A673 (cell line): ENCODE results near the gene FCHSD2. TPM values are rescaled to one million over a fixed set of nuclear protein-coding genes. Genes with fewer than 3 reads are reported as not detected.
A peak's percentile ranks its signal among the peaks of the same experiment; 100 is the strongest.

Source experiments
- BruUV-seq: library from RNA; stranded (reverse); fragments of 400-500 nt; replicated peaks from 2 replicates; lab custom pipeline; 2021; lab: Mats Ljungman, UMichigan
- CTCF ChIA-PET: fragments of 300-600 bp; sonication (Branson Sonifier 250); formaldehyde crosslinking; loops from one replicate; lab custom pipeline; 2022; ENCODE audit warnings: antibody characterized with exemption; lab: Charles Lee
- POLR2A ChIA-PET: fragments of 300-600 bp; sonication (Branson Sonifier 250); formaldehyde crosslinking; loops from one replicate; lab custom pipeline; 2022; ENCODE audit warnings: antibody characterized with exemption; ENCODE audit not compliant: low non-redundant PET; lab: Charles Lee
- DNase-seq: peaks from one replicate; pipeline ENCODE4 v3.0.0-alpha.2; 2015; ENCODE audit warnings: low spot score
- H3K27ac ChIP-seq: fragments of 200-600 bp; sonication (generic); 2 replicates; pipeline ENCODE4 v1.5.1; 2016; ENCODE audit warnings: mixed run types, low read depth, mild to moderate bottlenecking, mixed read lengths, antibody characterized with exemption, low read length; ENCODE audit not compliant: poor library complexity, severe bottlenecking
- H3K27me3 ChIP-seq: fragments of 200-600 bp; sonication (generic); replicated peaks from 2 replicates; pipeline ENCODE4 v1.6.1; 2017; ENCODE audit warnings: mixed run types, low read depth, mild to moderate bottlenecking, mixed read lengths, antibody characterized with exemption, low read length; ENCODE audit not compliant: insufficient read depth, poor library complexity
- H3K36me3 ChIP-seq: fragments of 200-600 bp; sonication (generic); 2 replicates; pipeline ENCODE4 v1.6.1; 2016; ENCODE audit warnings: mixed run types, mild to moderate bottlenecking, mixed read lengths, antibody characterized with exemption, low read length; ENCODE audit not compliant: insufficient read depth, poor library complexity, severe bottlenecking
- H3K4me1 ChIP-seq: fragments of 200-600 bp; sonication (generic); 2 replicates; pipeline ENCODE4 v1.6.1; 2017; ENCODE audit warnings: mixed run types, mild to moderate bottlenecking, mixed read lengths, antibody characterized with exemption, low read length; ENCODE audit not compliant: insufficient read depth, poor library complexity, severe bottlenecking
- H3K4me3 ChIP-seq: fragments of 200-600 bp; sonication (generic); 2 replicates; pipeline ENCODE4 v1.5.1; 2016; ENCODE audit warnings: low read depth, mixed run types, mild to moderate bottlenecking, mixed read lengths, low read length; ENCODE audit not compliant: poor library complexity, severe bottlenecking
- H3K9me3 ChIP-seq: fragments of 200-600 bp; sonication (generic); 2 replicates; pipeline ENCODE4 v1.6.1; 2016; ENCODE audit warnings: mixed run types, low read depth, mild to moderate bottlenecking, mixed read lengths, antibody characterized with exemption, low read length; ENCODE audit not compliant: poor library complexity, severe bottlenecking
- CTCF ChIP-seq: fragments of 300-800, 200-600 bp; sonication (generic); conservative IDR thresholded peaks from 2 replicates; pipeline ENCODE4 v1.5.1; 2017; ENCODE audit warnings: low read depth, mild to moderate bottlenecking, antibody characterized with exemption, low read length, moderate library complexity, mixed read lengths
- EZH2 ChIP-seq: fragments of 200-600 bp; sonication (generic); IDR thresholded peaks from 2 replicates; pipeline ENCODE4 v1.6.1; 2017; ENCODE audit warnings: borderline replicate concordance, low read depth, mild to moderate bottlenecking, mixed read lengths, antibody characterized with exemption, low read length; ENCODE audit not compliant: poor library complexity, severe bottlenecking
- intact Hi-C: fragments of 100-400 bp; cut with micrococcal nuclease; formaldehyde crosslinking; loops from one replicate; pipeline ENCODE4 v1.10.0; 2022; ENCODE audit not compliant: unreplicated experiment
- total RNA-seq: library from RNA; stranded (reverse); gene quantifications from 2 replicates; pipeline ENCODE4 v1.2.3, GENCODE V29; 2021

The FCHSD2 gene
- total RNA-seq, 1 experiment from 2014 or later, result 44.7 TPM

- ChIA-PET CTCF (no interaction called here), POLR2A (no interaction called here)
- no peak for TF ChIP-seq EZH2
- no peak for TF ChIP-seq CTCF
- no peak for DNase-seq
- Histone ChIP-seq H3K9me3 (no peaks in the 10 kb centered on the region), H3K4me1 (no peaks in the 10 kb centered on the region), H3K36me3 (no peaks in the 10 kb centered on the region), H3K4me3 (no peak overlapping the region), H3K27me3 (no peaks in the 10 kb centered on the region), H3K27ac (no peak overlapping the region)
- intact Hi-C loops, result no loop called here
- BruUV-seq, result no TSS peak
Observed at GRCh38 chr11:72899238-72899637, 242.9 kb downstream of the FCHSD2 start.

- no peak for DNase-seq
- TF ChIP-seq EZH2 (no peak), CTCF (no peak)
- ChIA-PET CTCF (no interaction called here), POLR2A (no interaction called here)
- Histone ChIP-seq H3K27me3 (no peaks in the 10 kb centered on the region), H3K9me3 (no peaks in the 10 kb centered on the region), H3K4me1 (no peaks in the 10 kb centered on the region), H3K36me3 (no peaks in the 10 kb centered on the region), H3K4me3 (no peak overlapping the region), H3K27ac (no peak overlapping the region)
- intact Hi-C loops, result no loop called here
- no TSS peak for BruUV-seq
Observed at GRCh38 chr11:72897506-72897905, 244.6 kb downstream of the FCHSD2 start.

- Histone ChIP-seq H3K4me3 (no peak overlapping the region), H3K27ac (no peak overlapping the region), H3K36me3 (no peaks in the 10 kb centered on the region), H3K9me3 (no peaks in the 10 kb centered on the region), H3K4me1 (no peaks in the 10 kb centered on the region), H3K27me3 (no peaks in the 10 kb centered on the region)
- CTCF ChIA-PET, result no interaction called here
- peak; percentile 11 for DNase-seq
- intact Hi-C loops, result no loop called here
- no TSS peak for BruUV-seq
- no peak for TF ChIP-seq EZH2
- TF ChIP-seq CTCF, result no peak
- POLR2A ChIA-PET, result no interaction called here
Observed at GRCh38 chr11:72896431-72896830, 245.7 kb downstream of the FCHSD2 start.
